DND-41 (cell line): Measurements from ENCODE around the gene WDR89.

ENCODE experiments used
- EZH2 ChIP-seq: IDR thresholded peaks from 3 replicates; pipeline ENCODE4 v1.6.1; 2012; ENCODE audit warnings: borderline replicate concordance, low read depth, mild to moderate bottlenecking, moderate library complexity, low read length, inconsistent platforms; ENCODE audit not compliant: severe bottlenecking
- TF ChIP-seq, protein P1 (sequence below): IDR thresholded peaks from 2 replicates; pipeline ENCODE4 v1.5.1; 2012; ENCODE audit warnings: borderline replicate concordance, low read length, moderate library complexity, mild to moderate bottlenecking; ENCODE audit not compliant: poor library complexity, severe bottlenecking; ENCODE audit errors: extremely low read depth

- TF ChIP-seq, protein P1, sequence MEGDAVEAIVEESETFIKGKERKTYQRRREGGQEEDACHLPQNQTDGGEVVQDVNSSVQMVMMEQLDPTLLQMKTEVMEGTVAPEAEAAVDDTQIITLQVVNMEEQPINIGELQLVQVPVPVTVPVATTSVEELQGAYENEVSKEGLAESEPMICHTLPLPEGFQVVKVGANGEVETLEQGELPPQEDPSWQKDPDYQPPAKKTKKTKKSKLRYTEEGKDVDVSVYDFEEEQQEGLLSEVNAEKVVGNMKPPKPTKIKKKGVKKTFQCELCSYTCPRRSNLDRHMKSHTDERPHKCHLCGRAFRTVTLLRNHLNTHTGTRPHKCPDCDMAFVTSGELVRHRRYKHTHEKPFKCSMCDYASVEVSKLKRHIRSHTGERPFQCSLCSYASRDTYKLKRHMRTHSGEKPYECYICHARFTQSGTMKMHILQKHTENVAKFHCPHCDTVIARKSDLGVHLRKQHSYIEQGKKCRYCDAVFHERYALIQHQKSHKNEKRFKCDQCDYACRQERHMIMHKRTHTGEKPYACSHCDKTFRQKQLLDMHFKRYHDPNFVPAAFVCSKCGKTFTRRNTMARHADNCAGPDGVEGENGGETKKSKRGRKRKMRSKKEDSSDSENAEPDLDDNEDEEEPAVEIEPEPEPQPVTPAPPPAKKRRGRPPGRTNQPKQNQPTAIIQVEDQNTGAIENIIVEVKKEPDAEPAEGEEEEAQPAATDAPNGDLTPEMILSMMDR: no peak
- no peak for TF ChIP-seq EZH2
Observed at GRCh38 chr14:63644741-63645140, 3.1 kb upstream of the WDR89 start.
